Left cardiac atrium (tissue), 4 donors: ENCODE results near the gene PITPNM1. TPM values are rescaled to one million over a fixed set of nuclear protein-coding genes. Genes with fewer than 3 reads are reported as not detected.
"Not testable (repeated sequence)": the region's sequence is repeated elsewhere in the genome, so short reads cannot be mapped to it uniquely, and the experiment has no call there.

ENCODE experiments used
- ATAC-seq, 2 donors: fragments of 200-7000 bp; cut with Tn5 transposase; one replicate each; pipeline ENCODE4 v1.9.1; 2020; ENCODE audit warnings: mild to moderate bottlenecking in 2 of 2, moderate library complexity in 2 of 2
- DNase-seq: peaks from one replicate; pipeline ENCODE4 v3.0.0-alpha.2; 2020
- intact Hi-C, 2 donors: fragments of 100-400 bp; cut with DNase I; formaldehyde crosslinking; loops; one replicate each; pipeline versions ENCODE4 v1.14.1 to v1.15.1; 2022 to 2023
- total RNA-seq, 2 donors: library from RNA; stranded (reverse); fragmentation: NEBNext Ultra II Directional; extraction: Animal tissue kit (Norgen Biotek cat#: 25700); gene quantifications; one replicate each; pipeline ENCODE4 v1.2.1, GENCODE V29; 2021
- donor health status: DM: no; HTN: yes; CAD: no.
- donor health status: DM: no; HTN: yes; CAD: no; lungs with severe emphysema.
- donor health status: DM: yes; HTN: yes; CAD: no.
- donor health status: Dilated cardiomyopathy.

Gene PITPNM1
- total RNA-seq, 2 donors from 2014 or later: 27.7 to 34.7 TPM

- ATAC-seq: no peak
- intact Hi-C loops: no loop called here
- no peak for DNase-seq
Observed at GRCh38 chr11:67525275-67525976, 20.3 kb upstream of the PITPNM1 start.

GRCh38 chr11:67524480-67524808 lies 19.3 kb upstream of the PITPNM1 start:
- intact Hi-C loops: no loop called here
- ATAC-seq (no peak), DNase-seq (no peak)

GRCh38 chr11:67523556-67524479 lies 18.7 kb upstream of the PITPNM1 start:
- ATAC-seq (no peak), DNase-seq (no peak)

GRCh38 chr11:67522844-67523555 lies 17.8 kb upstream of the PITPNM1 start, which contains the start of gene CABP2:
TSS of gene CABP2 (minus strand) at chr11:67523446. CDS start at chr11:67523326, 120 bp downstream.
- DNase-seq (no peak), ATAC-seq (no peak)
- intact Hi-C loops: no loop called here

More at GRCh38 chr11:67523556-67524479, 18.7 kb upstream of the PITPNM1 start:
- intact Hi-C loops: no loop called here

- DNase-seq (no peak), ATAC-seq (no peak)
- intact Hi-C loops: no loop called here
Observed at GRCh38 chr11:67522338-67522737, 17.2 kb upstream of the PITPNM1 start.

GRCh38 chr11:67521924-67522323 lies 16.8 kb upstream of the PITPNM1 start:
- no peak for DNase-seq
- no peak for ATAC-seq
- intact Hi-C loops: no loop called here

- no peak for DNase-seq
- intact Hi-C loops: no loop called here
- no peak for ATAC-seq
Observed at GRCh38 chr11:67520856-67521824, 16.0 kb upstream of the PITPNM1 start.

GRCh38 chr11:67519726-67520125 lies 14.6 kb upstream of the PITPNM1 start:
- intact Hi-C loops: no loop called here
- ATAC-seq (no peak), DNase-seq (no peak)

GRCh38 chr11:67517784-67518552 lies 12.8 kb upstream of the PITPNM1 start:
- ATAC-seq (no peak), DNase-seq (no peak)
- intact Hi-C loops: no loop called here

- intact Hi-C loops: no loop called here
- DNase-seq (no peak), ATAC-seq (no peak)
Observed at GRCh38 chr11:67516806-67517205, 11.6 kb upstream of the PITPNM1 start.

- no peak for DNase-seq
- ATAC-seq: no peak
- intact Hi-C loops: no loop called here
Observed at GRCh38 chr11:67514116-67514515, 9.0 kb upstream of the PITPNM1 start.

- ATAC-seq, intact Hi-C loops, DNase-seq: not testable (repeated sequence)
Observed at GRCh38 chr11:67511558-67511957, 6.4 kb upstream of the PITPNM1 start.

- ATAC-seq (no peak), DNase-seq (no peak)
- intact Hi-C loops: no loop called here
Observed at GRCh38 chr11:67510023-67510345, 4.8 kb upstream of the PITPNM1 start.

GRCh38 chr11:67508486-67509121 lies 3.4 kb upstream of the PITPNM1 start:
- DNase-seq (peak; percentile 100), ATAC-seq (peak; percentile 57 to 66)
- intact Hi-C loops: loop anchor here (5.0 to 10.0 kb wide), 3 partner anchors 54 to 114 kb away; partner anchors contain the start of genes PPP1CA (in 1 of the 2), RAD9A (in 1 of the 2) and TBC1D10C (in 1 of the 2)

- peak; percentile 84 to 85 for ATAC-seq
- intact Hi-C loops: loop anchor here (5.0 to 10.0 kb wide), 3 partner anchors 54 to 113 kb away; partner anchors contain the start of genes PPP1CA (in 1 of the 2), RAD9A (in 1 of the 2) and TBC1D10C (in 1 of the 2)
- DNase-seq: peak; percentile 100
Observed at GRCh38 chr11:67507864-67508485, 2.8 kb upstream of the PITPNM1 start, which contains the start of gene CDK2AP2. TSS of gene CDK2AP2 (minus strand) at chr11:67508162. CDS start at chr11:67508082, 80 bp downstream.

GRCh38 chr11:67507242-67507863 lies 2.2 kb upstream of the PITPNM1 start:
- intact Hi-C loops: loop anchor here (5.0 to 10.0 kb wide), 3 partner anchors 55 to 113 kb away; partner anchors contain the start of genes PPP1CA (in 1 of the 2), RAD9A (in 1 of the 2) and TBC1D10C (in 1 of the 2)

More at GRCh38 chr11:67507242-67507863, 2.2 kb upstream of the PITPNM1 start:
- no peak for ATAC-seq
- peak; percentile 82 for DNase-seq
